COLO668 (cell line): ENCODE data around the gene SYT8.
"Not testable (repeated sequence)": the region's sequence is repeated elsewhere in the genome, so short reads cannot be mapped to it uniquely, and the experiment has no call there.

Experiments
- DNase-seq: peaks from one replicate; lab custom pipeline; 2025; ENCODE audit not compliant: unreplicated experiment; lab: John Stamatoyannopoulos, UW

SYT8 gene

GRCh38 chr11:1883346-1884302 is 48.8 kb downstream of the SYT8 start:
- DNase-seq, result no peak

GRCh38 chr11:1884303-1884700 is 49.5 kb downstream of the SYT8 start:
- DNase-seq, result no peak

GRCh38 chr11:1886551-1886950 is 51.8 kb downstream of the SYT8 start:
- not testable (repeated sequence) for DNase-seq
